ENCODE data around the gene BCAR1. TPM values are rescaled to one million over a fixed set of nuclear protein-coding genes. Genes with fewer than 3 reads are reported as not detected.

The BCAR1 gene
- total and polyA plus RNA-seq, 7 donors = 21.7 to 82.3 (median 42.9) TPM

GRCh38 chr16:75236232-75236631 lies 15.2 kb downstream of the BCAR1 start:
- Histone ChIP-seq H3K4me3 (no peak overlapping the region), H3K27me3 (no peaks in the 10 kb centered on the region), H3K4me1 (peaks cover 0 to 58% (median 49%) of the 10 kb centered on the region in 4 donors), H3K27ac (no peak overlapping the region), H3K36me3 (peaks cover 6 to 55% (median 24%) of the 10 kb centered on the region in 4 donors), H3K9me3 (no peaks in the 10 kb centered on the region)
- intact Hi-C loops (cut with DNase I) = loop anchor here (10.0 kb wide), 1 partner anchor 251 kb away; the partner anchor contains the start of gene WDR59
- no peak for DNase-seq
- TF ChIP-seq EP300 (IDR thresholded peaks at IDR 0.05) (no peak), POLR2AphosphoS5 (IDR thresholded peaks at IDR 0.05) (no peak)
- 79 to 82% methylated on average over 7 of the region's 7 CpGs for WGBS, 2 donors

- Histone ChIP-seq H3K27me3 (no peaks in the 10 kb centered on the region), H3K9me3 (no peaks in the 10 kb centered on the region), H3K36me3 (peaks cover 6 to 52% (median 22%) of the 10 kb centered on the region in 4 donors), H3K4me3 (no peak overlapping the region), H3K4me1 (peaks cover 0 to 57% (median 49%) of the 10 kb centered on the region in 4 donors), H3K27ac (no peak overlapping the region)
- TF ChIP-seq CTCF (IDR thresholded peaks at IDR 0.05) (no peak), POLR2A (IDR thresholded peaks at IDR 0.05) (no peak), EP300 (IDR thresholded peaks at IDR 0.05) (no peak), POLR2AphosphoS5 (IDR thresholded peaks at IDR 0.05) (no peak)
- intact Hi-C loops (cut with DNase I) = loop anchor here (1.0 to 10.0 kb wide), 2 partner anchors 107 to 251 kb away; partner anchors contain the start of gene WDR59
- DNase-seq = peak; percentile 70
- WGBS, 2 donors = 94% methylated on average over 34 of the region's 34 CpGs
Measured at GRCh38 chr16:75235721-75236193, 15.7 kb downstream of the BCAR1 start.

- Histone ChIP-seq H3K27me3 (no peaks in the 10 kb centered on the region), H3K4me1 (peaks cover 0 to 51% (median 48%) of the 10 kb centered on the region in 4 donors)
- 89% methylated on average over 48 of the region's 48 CpGs for WGBS, 2 donors
Measured at GRCh38 chr16:75234856-75235696, 16.3 kb downstream of the BCAR1 start.

GRCh38 chr16:75233611-75233938 lies 17.8 kb downstream of the BCAR1 start:
- WGBS, 2 donors = 65 to 70% methylated on average over 7 of the region's 7 CpGs

More at GRCh38 chr16:75234856-75235696, 16.3 kb downstream of the BCAR1 start:
- intact Hi-C loops (cut with DNase I) = loop anchor here (1.0 to 10.0 kb wide), 3 partner anchors 107 to 250 kb away; partner anchors contain the start of gene WDR59
- H3K27ac ChIP-seq = peak overlapping the region; percentile 41 to 63 (median 50)
- TF ChIP-seq CTCF (IDR thresholded peaks at IDR 0.05) (no peak), POLR2AphosphoS5 (IDR thresholded peaks at IDR 0.05) (no peak), POLR2A (IDR thresholded peaks at IDR 0.05) (no peak), EP300 (IDR thresholded peaks at IDR 0.05) (no peak)
- peaks cover 6 to 52% (median 22%) of the 10 kb centered on the region in 4 donors for H3K36me3 ChIP-seq
- no peak overlapping the region for H3K4me3 ChIP-seq
- H3K9me3 ChIP-seq = no peaks in the 10 kb centered on the region
- peak; percentile 70 for DNase-seq

GRCh38 chr16:75231570-75231969 lies 19.9 kb downstream of the BCAR1 start:
- intact Hi-C loops (cut with DNase I) = loop anchor here (10.0 kb wide), 1 partner anchor 247 kb away; the partner anchor contains the start of gene WDR59
- 91 to 95% methylated on average over 11 of the region's 11 CpGs for WGBS, 2 donors
- Histone ChIP-seq H3K36me3 (peaks cover 23 to 72% (median 36%) of the 10 kb centered on the region in 4 donors), H3K4me3 (no peak overlapping the region), H3K27ac (no peak overlapping the region), H3K4me1 (peaks cover 0 to 16% (median 14%) of the 10 kb centered on the region in 4 donors), H3K9me3 (no peaks in the 10 kb centered on the region), H3K27me3 (no peaks in the 10 kb centered on the region)
- TF ChIP-seq POLR2A (IDR thresholded peaks at IDR 0.05) (no peak), POLR2AphosphoS5 (IDR thresholded peaks at IDR 0.05) (no peak), CTCF (IDR thresholded peaks at IDR 0.05) (no peak), EP300 (IDR thresholded peaks at IDR 0.05) (no peak)
- no peak for DNase-seq

More at GRCh38 chr16:75233611-75233938, 17.8 kb downstream of the BCAR1 start:
- Histone ChIP-seq H3K27ac (peak overlapping the region; percentile 32 to 65 (median 52)), H3K4me3 (no peak overlapping the region), H3K36me3 (peaks cover 20 to 65% (median 34%) of the 10 kb centered on the region in 4 donors), H3K9me3 (no peaks in the 10 kb centered on the region), H3K4me1 (peaks cover 0 to 36% (median 33%) of the 10 kb centered on the region in 4 donors), H3K27me3 (no peaks in the 10 kb centered on the region)
- no peak for DNase-seq
- peak in 2 of 4 donors; percentile 51 to 59 for TF ChIP-seq POLR2AphosphoS5 (IDR thresholded peaks at IDR 0.05)
- TF ChIP-seq POLR2A (IDR thresholded peaks at IDR 0.05) = no peak
- intact Hi-C loops (cut with DNase I) = loop anchor here (10.0 kb wide), 1 partner anchor 249 kb away; the partner anchor contains the start of gene WDR59
